BJ (cell line): ENCODE measurements around the gene CAB39L. TPM values are rescaled to one million over a fixed set of nuclear protein-coding genes. Genes with fewer than 3 reads are reported as not detected.

Experiments
- CTCF ChIA-PET: fragments of 350-600 bp; formaldehyde crosslinking; extraction: SDS; loops from one replicate; lab custom pipeline; 2021; ENCODE audit warnings: antibody characterized with exemption, inconsistent platforms; lab: Yijun Ruan, JAX
- POLR2A ChIA-PET: fragments of 300-600 bp; sonication (Branson Sonifier 250); formaldehyde crosslinking; extraction: SDS; loops from one replicate; lab custom pipeline; 2021; ENCODE audit warnings: antibody characterized with exemption; lab: Charles Lee
- DNase-seq: peaks from one replicate; pipeline ENCODE4 v3.0.0-alpha.2; 2011; ENCODE audit warnings: low read depth
- H3K27me3 ChIP-seq: 2 replicates; pipeline ENCODE4 v1.6.0; 2011; ENCODE audit warnings: low read length; ENCODE audit not compliant: control insufficient read depth, insufficient read depth
- H3K36me3 ChIP-seq: 2 replicates; pipeline ENCODE4 v1.5.1; 2011; ENCODE audit warnings: low read length; ENCODE audit not compliant: control insufficient read depth, insufficient read depth
- H3K4me3 ChIP-seq: 2 replicates; pipeline ENCODE4 v1.5.1; 2011; ENCODE audit warnings: low read depth, mild to moderate bottlenecking, control low read depth, low read length
- polyA plus RNA-seq: library from polyadenylated mRNA; depleted of rRNA; stranded (reverse); fragments of >200 nt; gene quantifications from 2 replicates; pipeline ENCODE4 v1.2.3, GENCODE V29; 2011
- TF ChIP-seq, protein P1 (sequence below): IDR thresholded peaks from 2 replicates; pipeline ENCODE4 v1.5.1; 2011; ENCODE audit warnings: low read depth, mild to moderate bottlenecking, control low read depth, inconsistent platforms, low read length, moderate library complexity; ENCODE audit not compliant: insufficient read depth

The CAB39L gene
- polyA plus RNA-seq, 1 experiment: 6.5 TPM

DNA sequence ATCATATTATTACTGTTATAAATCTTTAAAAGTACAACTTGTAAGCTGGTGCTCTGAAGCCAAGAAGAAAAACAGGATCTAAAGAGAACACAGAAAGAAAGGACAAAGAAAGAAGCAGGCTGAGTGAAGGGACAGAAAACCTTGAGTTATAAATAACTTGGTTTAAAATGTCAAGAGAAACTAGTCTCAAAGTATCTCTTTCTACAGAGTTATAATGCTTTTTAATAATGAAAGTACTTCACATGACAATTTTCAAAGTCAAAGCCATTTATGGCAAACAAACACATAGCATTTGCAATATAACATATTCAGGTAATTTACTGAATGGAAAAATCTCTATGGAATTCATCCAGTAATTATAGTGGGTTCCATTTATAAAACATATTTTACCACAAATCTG, 33.4 kb downstream of the CAB39L start:
- CTCF ChIA-PET: interaction anchor here (1.0 kb wide), 1 partner anchor 9 kb away, joined by 3 read pairs; no protein-coding TSS in a partner anchor
- Histone ChIP-seq H3K27me3 (no peaks in the 10 kb centered on the region), H3K36me3 (peaks cover 1% of the 10 kb centered on the region; the same call in 1 of the 2 replicates), H3K4me3 (no peak overlapping the region)
- DNase-seq: no peak
- POLR2A ChIA-PET: no interaction called here
- TF ChIP-seq, protein P1, sequence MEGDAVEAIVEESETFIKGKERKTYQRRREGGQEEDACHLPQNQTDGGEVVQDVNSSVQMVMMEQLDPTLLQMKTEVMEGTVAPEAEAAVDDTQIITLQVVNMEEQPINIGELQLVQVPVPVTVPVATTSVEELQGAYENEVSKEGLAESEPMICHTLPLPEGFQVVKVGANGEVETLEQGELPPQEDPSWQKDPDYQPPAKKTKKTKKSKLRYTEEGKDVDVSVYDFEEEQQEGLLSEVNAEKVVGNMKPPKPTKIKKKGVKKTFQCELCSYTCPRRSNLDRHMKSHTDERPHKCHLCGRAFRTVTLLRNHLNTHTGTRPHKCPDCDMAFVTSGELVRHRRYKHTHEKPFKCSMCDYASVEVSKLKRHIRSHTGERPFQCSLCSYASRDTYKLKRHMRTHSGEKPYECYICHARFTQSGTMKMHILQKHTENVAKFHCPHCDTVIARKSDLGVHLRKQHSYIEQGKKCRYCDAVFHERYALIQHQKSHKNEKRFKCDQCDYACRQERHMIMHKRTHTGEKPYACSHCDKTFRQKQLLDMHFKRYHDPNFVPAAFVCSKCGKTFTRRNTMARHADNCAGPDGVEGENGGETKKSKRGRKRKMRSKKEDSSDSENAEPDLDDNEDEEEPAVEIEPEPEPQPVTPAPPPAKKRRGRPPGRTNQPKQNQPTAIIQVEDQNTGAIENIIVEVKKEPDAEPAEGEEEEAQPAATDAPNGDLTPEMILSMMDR: no peak

DNA sequence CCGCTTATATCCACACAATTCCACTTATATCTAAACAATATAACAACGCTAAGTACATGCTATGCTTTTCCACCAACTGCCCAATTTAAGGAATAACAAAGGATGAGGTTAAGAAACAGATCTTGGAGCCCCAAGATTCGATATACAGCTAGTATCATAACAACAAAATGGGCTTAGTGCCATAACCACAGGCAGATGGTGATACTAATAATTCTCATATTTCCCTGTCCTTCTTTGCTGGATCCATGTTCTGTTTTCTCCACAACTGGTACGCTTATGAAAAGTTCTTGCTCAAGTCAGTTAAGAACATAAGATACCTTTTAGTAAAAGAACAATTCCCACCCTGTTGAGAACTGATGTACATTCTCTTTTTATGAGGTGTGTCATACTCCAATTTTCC, 33.9 kb downstream of the CAB39L start:
- CTCF ChIA-PET: interaction anchor here (1.0 kb wide), 1 partner anchor 8 kb away, joined by 3 read pairs; no protein-coding TSS in a partner anchor
- Histone ChIP-seq H3K4me3 (no peak overlapping the region), H3K27me3 (no peaks in the 10 kb centered on the region), H3K36me3 (peaks cover 1% of the 10 kb centered on the region; the same call in 1 of the 2 replicates)
- no peak for DNase-seq
- POLR2A ChIA-PET: no interaction called here
- TF ChIP-seq, protein P1: no peak

DNA sequence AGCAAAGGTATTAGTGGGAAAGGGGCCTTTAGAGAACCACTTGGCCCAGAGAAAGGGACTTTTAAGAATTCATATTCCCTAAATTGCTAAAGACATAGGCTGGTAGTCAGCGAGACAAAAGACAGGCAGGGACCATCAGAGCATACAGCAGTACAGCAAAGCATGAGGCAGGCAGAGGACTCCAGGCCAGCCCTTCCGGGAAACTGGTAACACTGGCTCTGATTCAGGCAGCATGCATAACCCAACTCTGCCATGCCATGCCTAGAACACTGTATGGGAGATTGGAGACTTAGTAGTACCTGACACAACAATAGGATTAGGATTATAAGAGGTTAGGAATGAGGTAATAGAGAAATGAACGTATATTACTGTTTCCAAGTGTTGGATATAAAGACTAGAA, 34.9 kb downstream of the CAB39L start:
- H3K4me3 ChIP-seq: no peak overlapping the region
- H3K27me3 ChIP-seq: no peaks in the 10 kb centered on the region
- TF ChIP-seq, protein P1: no peak
- peaks cover 1% of the 10 kb centered on the region; the same call in 1 of the 2 replicates for H3K36me3 ChIP-seq
- no peak for DNase-seq
- POLR2A ChIA-PET: no interaction called here
- CTCF ChIA-PET: no interaction called here

DNA sequence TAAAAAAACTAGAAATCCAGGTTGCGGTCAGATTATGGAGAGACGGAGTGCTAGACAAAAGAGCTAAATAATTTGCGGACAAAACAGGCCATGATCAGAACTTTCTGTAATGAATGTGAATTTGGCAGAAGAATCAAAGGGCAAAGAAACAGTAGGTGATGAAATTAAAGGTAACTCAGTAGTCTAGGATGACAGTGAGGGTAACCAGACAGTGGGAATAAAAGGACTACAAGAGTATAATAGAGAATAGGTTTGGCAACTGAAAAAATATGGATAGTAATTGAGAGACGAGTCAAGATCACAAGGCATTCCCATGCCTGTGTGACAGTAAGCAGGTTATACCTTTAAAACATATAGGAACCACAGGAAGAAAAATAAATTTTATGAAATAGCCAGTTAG, 35.9 kb downstream of the CAB39L start:
- DNase-seq: no peak
- POLR2A ChIA-PET: no interaction called here
- TF ChIP-seq, protein P1: no peak
- CTCF ChIA-PET: no interaction called here
- Histone ChIP-seq H3K27me3 (no peaks in the 10 kb centered on the region), H3K4me3 (no peak overlapping the region), H3K36me3 (peaks cover 1% of the 10 kb centered on the region; the same call in 1 of the 2 replicates)

DNA sequence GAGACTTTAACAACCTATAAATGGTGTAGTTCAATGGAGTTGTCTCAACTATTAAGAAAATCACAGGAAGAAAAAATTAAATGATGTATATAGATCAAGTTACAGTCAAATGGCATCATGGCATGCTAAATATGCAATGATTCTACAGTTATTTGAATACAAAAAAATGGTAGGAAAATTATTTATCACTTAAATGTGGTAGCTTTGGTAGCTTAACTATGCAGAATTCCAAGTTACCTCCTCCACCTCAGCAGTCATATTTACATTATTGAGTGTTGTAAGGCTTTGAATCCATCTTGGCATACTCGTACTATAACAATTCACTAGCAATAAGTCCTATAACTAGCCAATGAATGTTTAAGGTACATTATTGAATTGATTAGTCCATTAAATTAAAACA, 36.8 kb downstream of the CAB39L start:
- ChIA-PET POLR2A (no interaction called here), CTCF (interaction anchor here (0.9 kb wide), 1 partner anchor 93 kb away, joined by 3 read pairs; no protein-coding TSS in a partner anchor)

More for the DNA sequence above, 36.8 kb downstream of the CAB39L start:
- DNase-seq: no peak
- Histone ChIP-seq H3K4me3 (no peak overlapping the region), H3K36me3 (no peaks in the 10 kb centered on the region; the same call in 1 of the 2 replicates), H3K27me3 (no peaks in the 10 kb centered on the region)
- TF ChIP-seq, protein P1: no peak
